Panc1 (cell line): ENCODE measurements around the gene MMP10. TPM values are rescaled to one million over a fixed set of nuclear protein-coding genes. Genes with fewer than 3 reads are reported as not detected.

Source experiments
- ATAC-seq: fragments of 200-7000 bp; cut with Tn5 transposase; 2 replicates; pipeline ENCODE4 v1.9.1; 2020; ENCODE audit warnings: mild to moderate bottlenecking, moderate library complexity
- BruUV-seq: library from RNA; stranded (reverse); fragments of 400-500 nt; replicated peaks from 2 replicates; lab custom pipeline; 2021; lab: Mats Ljungman, UMichigan
- CTCF ChIA-PET: fragments of 300-600 bp; sonication (Branson Sonifier 250); formaldehyde crosslinking; loops from one replicate; lab custom pipeline; 2022; ENCODE audit warnings: antibody characterized with exemption; lab: Charles Lee
- POLR2A ChIA-PET: fragments of 300-600 bp; sonication (Branson Sonifier 250); formaldehyde crosslinking; loops from one replicate; lab custom pipeline; 2022; ENCODE audit warnings: antibody characterized with exemption; lab: Charles Lee
- DNase-seq: peaks from one replicate; pipeline ENCODE4 v3.0.0-alpha.2; 2010; ENCODE audit warnings: low read depth, low spot score
- H3K27ac ChIP-seq: 2 replicates; pipeline ENCODE4 v1.5.1; 2011; ENCODE audit warnings: mild to moderate bottlenecking, low read length, inconsistent platforms
- H3K27me3 ChIP-seq: fragments of 200-500 bp; sonication (Bioruptor generic); 2 replicates; pipeline ENCODE4 v1.6.0; 2014; ENCODE audit warnings: low read length, inconsistent platforms; ENCODE audit not compliant: control insufficient read depth, insufficient read depth
- H3K36me3 ChIP-seq: fragments of 200-500 bp; sonication (Bioruptor generic); 2 replicates; pipeline ENCODE4 v1.5.1; 2014; ENCODE audit warnings: inconsistent platforms, mild to moderate bottlenecking, low read length, moderate library complexity; ENCODE audit not compliant: control insufficient read depth, insufficient read depth
- H3K4me1 ChIP-seq: 2 replicates; pipeline ENCODE4 v1.5.1; 2011; ENCODE audit warnings: inconsistent platforms, mild to moderate bottlenecking, low read length, moderate library complexity; ENCODE audit not compliant: control insufficient read depth, insufficient read depth
- H3K4me3 ChIP-seq, 2 experiments: 2 replicates each; pipeline ENCODE4 v1.5.1; 2011 to 2012; ENCODE audit warnings: low read depth in 2 of 2, low read length in 2 of 2, mild to moderate bottlenecking in 2 of 2, inconsistent platforms in 1 of 2, moderate library complexity in 1 of 2
- H3K9me3 ChIP-seq: fragments of 200-500 bp; sonication (Bioruptor generic); 2 replicates; pipeline ENCODE4 v1.5.1; 2014; ENCODE audit warnings: low read depth, mild to moderate bottlenecking, inconsistent platforms, low read length, moderate library complexity; ENCODE audit not compliant: control insufficient read depth, insufficient read depth
- POLR2AphosphoS5 ChIP-seq: IDR thresholded peaks from 2 replicates; pipeline ENCODE4 v1.6.1; 2012; ENCODE audit warnings: mild to moderate bottlenecking, low read depth, low read length, moderate library complexity
- REST ChIP-seq, 2 experiments: IDR thresholded peaks; 2 replicates each; pipeline ENCODE4 v1.6.1; 2011 to 2012; ENCODE audit warnings: low read depth in 2 of 2, control low read depth in 1 of 2, low read length in 1 of 2, mild to moderate bottlenecking in 1 of 2, moderate library complexity in 1 of 2; ENCODE audit not compliant: insufficient read depth in 1 of 2
- SIN3A ChIP-seq: IDR thresholded peaks from 2 replicates; pipeline ENCODE4 v1.6.1; 2012; ENCODE audit warnings: low read depth, mild to moderate bottlenecking, low read length, moderate library complexity, borderline replicate concordance; ENCODE audit not compliant: insufficient read depth
- TCF7L2 ChIP-seq: IDR thresholded peaks from 2 replicates; pipeline ENCODE4 v1.6.1; 2011; ENCODE audit warnings: mild to moderate bottlenecking, low read depth, low read length, inconsistent platforms
- in situ Hi-C: cut with HindIII; loops from 2 replicates; pipeline ENCODE4 v1.10.0; 2016; ENCODE audit warnings: low sequenced_read_pairs, low pct_unique_long_range_greater_than_20kb
- intact Hi-C: fragments of 100-400 bp; cut with micrococcal nuclease; formaldehyde crosslinking; loops from one replicate; pipeline ENCODE4 v1.10.0; 2022; ENCODE audit not compliant: unreplicated experiment
- total RNA-seq: library from RNA; stranded (reverse); gene quantifications from one replicate; pipeline ENCODE4 v1.2.1, GENCODE V29; 2021; ENCODE audit not compliant: unreplicated experiment
- TF ChIP-seq, protein P1 (sequence below): fragments of 450-650 bp; IDR thresholded peaks from 2 replicates; pipeline ENCODE4 v1.5.1; 2017; ENCODE audit warnings: mild to moderate bottlenecking

Gene MMP10
- total RNA-seq, 1 experiment from 2014 or later: not detected

DNA sequence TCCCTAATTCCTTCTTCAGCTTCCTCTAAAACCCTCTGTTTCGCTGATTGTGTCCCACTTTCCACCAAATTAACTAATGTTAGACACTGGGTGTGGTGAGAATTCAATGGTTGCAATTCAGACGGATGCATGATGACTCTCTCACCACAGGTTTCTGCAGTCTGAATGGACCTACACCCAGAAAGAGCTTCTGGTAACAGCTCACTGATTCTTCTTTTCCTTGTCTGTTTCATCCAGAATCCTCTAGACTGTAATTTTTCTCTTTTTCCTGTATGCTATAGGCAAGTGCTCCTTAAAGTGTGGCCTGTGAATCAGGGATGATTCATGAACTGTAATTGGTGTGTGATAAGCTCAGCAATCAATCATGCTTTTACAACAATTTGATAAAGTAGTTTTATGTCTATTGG lies 18.1 kb downstream of the MMP10 start:
- BruUV-seq: no TSS peak
- no peaks in the 10 kb centered on the region for H3K4me1 ChIP-seq
- intact Hi-C loops: no loop called here
- DNase-seq (no peak), ATAC-seq (no peak)
- ChIA-PET POLR2A (no interaction called here), CTCF (no interaction called here)
- TF ChIP-seq, protein P1, sequence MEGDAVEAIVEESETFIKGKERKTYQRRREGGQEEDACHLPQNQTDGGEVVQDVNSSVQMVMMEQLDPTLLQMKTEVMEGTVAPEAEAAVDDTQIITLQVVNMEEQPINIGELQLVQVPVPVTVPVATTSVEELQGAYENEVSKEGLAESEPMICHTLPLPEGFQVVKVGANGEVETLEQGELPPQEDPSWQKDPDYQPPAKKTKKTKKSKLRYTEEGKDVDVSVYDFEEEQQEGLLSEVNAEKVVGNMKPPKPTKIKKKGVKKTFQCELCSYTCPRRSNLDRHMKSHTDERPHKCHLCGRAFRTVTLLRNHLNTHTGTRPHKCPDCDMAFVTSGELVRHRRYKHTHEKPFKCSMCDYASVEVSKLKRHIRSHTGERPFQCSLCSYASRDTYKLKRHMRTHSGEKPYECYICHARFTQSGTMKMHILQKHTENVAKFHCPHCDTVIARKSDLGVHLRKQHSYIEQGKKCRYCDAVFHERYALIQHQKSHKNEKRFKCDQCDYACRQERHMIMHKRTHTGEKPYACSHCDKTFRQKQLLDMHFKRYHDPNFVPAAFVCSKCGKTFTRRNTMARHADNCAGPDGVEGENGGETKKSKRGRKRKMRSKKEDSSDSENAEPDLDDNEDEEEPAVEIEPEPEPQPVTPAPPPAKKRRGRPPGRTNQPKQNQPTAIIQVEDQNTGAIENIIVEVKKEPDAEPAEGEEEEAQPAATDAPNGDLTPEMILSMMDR: no peak
- TF ChIP-seq SIN3A (no peak), REST (IDR thresholded peaks at IDR 0.05; ENCODE audit: insufficient read depth in 1 of 2, low read depth in 2 of 2, low read length in 1 of 2) (no peak), TCF7L2 (no peak), POLR2AphosphoS5 (no peak)
- H3K9me3 ChIP-seq: no peaks in the 10 kb centered on the region
- in situ Hi-C loops: no loop called here
- H3K36me3 ChIP-seq: no peaks in the 10 kb centered on the region
- H3K27ac ChIP-seq: no peak overlapping the region
- no peak overlapping the region for H3K4me3 ChIP-seq
- H3K27me3 ChIP-seq: peaks cover 9% of the 10 kb centered on the region; the same call in 1 of the 2 replicates

GRCh38 chr11:102761646-102762238 lies 18.7 kb downstream of the MMP10 start:
- ATAC-seq: 0 out of 2 replicates have a peak, but pooled peaks have one; percentile 33

More at GRCh38 chr11:102761646-102762238, 18.7 kb downstream of the MMP10 start:
- TF ChIP-seq REST (IDR thresholded peaks at IDR 0.05; ENCODE audit: insufficient read depth in 1 of 2, low read depth in 2 of 2, low read length in 1 of 2) (no peak), TCF7L2 (no peak), POLR2AphosphoS5 (no peak), SIN3A (no peak)
- TF ChIP-seq, protein P1: no peak
- H3K4me1 ChIP-seq: no peaks in the 10 kb centered on the region
- POLR2A ChIA-PET: interaction anchor here (0.6 kb wide), 1 partner anchor 293 kb away, joined by 4 read pairs; no protein-coding TSS in a partner anchor
- in situ Hi-C loops (no loop called here), intact Hi-C loops (no loop called here)
- no peaks in the 10 kb centered on the region for H3K36me3 ChIP-seq
- H3K27ac ChIP-seq: no peak overlapping the region
- CTCF ChIA-PET: no interaction called here
- peaks cover 3% of the 10 kb centered on the region; the same call in 1 of the 2 replicates for H3K27me3 ChIP-seq
- no peaks in the 10 kb centered on the region for H3K9me3 ChIP-seq
- H3K4me3 ChIP-seq: no peak overlapping the region
- no peak for DNase-seq
- BruUV-seq: no TSS peak
